Measurements from ENCODE around the gene MC1R. TPM values are rescaled to one million over a fixed set of nuclear protein-coding genes. Genes with fewer than 3 reads are reported as not detected.

The MC1R gene
- polyA plus RNA-seq, 2 of the 4 experiments (the other 2 are of a cell fraction): 7.4 to 8.0 TPM

DNA sequence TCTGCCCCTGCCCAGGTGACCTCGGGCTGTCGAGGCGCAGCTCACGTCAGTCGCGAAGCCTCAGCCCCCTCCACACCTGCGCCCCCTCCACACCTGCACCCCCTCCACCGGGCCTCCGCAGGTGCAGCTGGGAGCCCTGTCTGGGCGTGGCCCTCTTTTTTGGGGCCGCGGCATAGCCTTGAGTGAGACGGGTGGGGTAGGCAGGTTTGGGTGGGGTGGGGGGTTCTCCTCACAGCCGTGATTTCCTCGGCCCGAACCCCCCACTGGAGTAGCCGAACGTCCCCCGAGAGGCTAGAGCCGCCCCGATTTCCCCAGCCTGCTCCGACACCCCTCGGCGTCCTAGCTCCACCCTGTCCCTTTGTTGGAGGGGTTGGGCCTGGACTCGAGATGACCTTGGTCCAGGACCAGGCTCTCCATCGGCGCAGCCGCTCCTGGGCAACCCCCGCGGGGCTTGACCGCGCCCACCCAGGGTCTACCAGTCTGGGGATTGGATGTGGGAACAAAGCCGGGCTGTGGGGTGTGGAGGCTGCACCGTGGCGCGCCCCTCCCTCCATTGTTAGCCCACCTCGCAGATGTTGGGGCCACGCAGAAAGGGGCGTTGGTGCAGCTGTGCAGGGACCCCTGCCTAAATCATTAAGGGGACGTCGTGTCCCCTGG, 5.1 kb downstream of the MC1R start:
- WGBS (ENCODE audit: missing lambda C conversion rate): 19% methylated on average over 12 of the region's 41 CpGs
- Histone ChIP-seq H3K4me2 (peak overlapping the region; percentile 96), H3K9me3 (no peaks in the 10 kb centered on the region), H3K27ac (peak overlapping the region; percentile 98 to 99), H3K4me3 (peak overlapping the region; percentile 83), H3K4me1 (peaks cover 46% of the 10 kb centered on the region)
- no peak for DNase-seq (ENCODE audit: low read depth in 1 of 2, low spot score in 1 of 2)
- TF ChIP-seq HDAC2 (IDR thresholded peaks at IDR 0.05): no peak
- no peak for TF ChIP-seq EP300 (IDR thresholded peaks at IDR 0.05)
- TF ChIP-seq HEYL (CRISPR knock-in tag; IDR thresholded peaks at IDR 0.05): no peak
- no peak for TF ChIP-seq RCOR1 (IDR thresholded peaks at IDR 0.05; ENCODE audit: low read depth, low read length)
- TF ChIP-seq, protein P1, sequence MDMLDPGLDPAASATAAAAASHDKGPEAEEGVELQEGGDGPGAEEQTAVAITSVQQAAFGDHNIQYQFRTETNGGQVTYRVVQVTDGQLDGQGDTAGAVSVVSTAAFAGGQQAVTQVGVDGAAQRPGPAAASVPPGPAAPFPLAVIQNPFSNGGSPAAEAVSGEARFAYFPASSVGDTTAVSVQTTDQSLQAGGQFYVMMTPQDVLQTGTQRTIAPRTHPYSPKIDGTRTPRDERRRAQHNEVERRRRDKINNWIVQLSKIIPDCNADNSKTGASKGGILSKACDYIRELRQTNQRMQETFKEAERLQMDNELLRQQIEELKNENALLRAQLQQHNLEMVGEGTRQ (IDR thresholded peaks at IDR 0.05): no peak
- no peak for TF ChIP-seq MYC (IDR thresholded peaks at IDR 0.05; ENCODE audit: borderline replicate concordance, low read length)
- TF ChIP-seq RAD21 (conservative IDR thresholded peaks at IDR 0.05 in 1 of 2, IDR thresholded peaks at IDR 0.05 in 1 of 2): no peak
- TF ChIP-seq GATA3 (IDR thresholded peaks at IDR 0.05; ENCODE audit: borderline replicate concordance): no peak
- TF ChIP-seq, protein P2, sequence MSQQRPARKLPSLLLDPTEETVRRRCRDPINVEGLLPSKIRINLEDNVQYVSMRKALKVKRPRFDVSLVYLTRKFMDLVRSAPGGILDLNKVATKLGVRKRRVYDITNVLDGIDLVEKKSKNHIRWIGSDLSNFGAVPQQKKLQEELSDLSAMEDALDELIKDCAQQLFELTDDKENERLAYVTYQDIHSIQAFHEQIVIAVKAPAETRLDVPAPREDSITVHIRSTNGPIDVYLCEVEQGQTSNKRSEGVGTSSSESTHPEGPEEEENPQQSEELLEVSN (IDR thresholded peaks at IDR 0.05; ENCODE audit: borderline replicate concordance, low read depth): 0 out of 2 replicates have a peak, but pooled peaks have one; percentile 28
- TF ChIP-seq ZC3H11A (IDR thresholded peaks at IDR 0.05): no peak
- no peak for TF ChIP-seq NFE2L2 (conservative IDR thresholded peaks at IDR 0.05; ENCODE audit: low read length)
- TF ChIP-seq PHF8 (IDR thresholded peaks at IDR 0.05; ENCODE audit: borderline replicate concordance, low read depth): peak; percentile 34
- TF ChIP-seq CEBPB (IDR thresholded peaks at IDR 0.05): no peak
- POLR2A ChIA-PET: interaction anchor here (0.5 to 3.1 kb wide), 8 partner anchors 14 to 161 kb away, joined by 3 to 20 read pairs (median 8); partner anchors contain the start of gene TCF25
- no peak for ATAC-seq
- FAIRE-seq: no peak
- CTCF ChIA-PET: interaction anchor here (0.6 to 11.8 kb wide), 7 partner anchors 8 to 225 kb away, joined by 3 to 109 read pairs (median 3); partner anchors contain the start of gene DEF8

DNA sequence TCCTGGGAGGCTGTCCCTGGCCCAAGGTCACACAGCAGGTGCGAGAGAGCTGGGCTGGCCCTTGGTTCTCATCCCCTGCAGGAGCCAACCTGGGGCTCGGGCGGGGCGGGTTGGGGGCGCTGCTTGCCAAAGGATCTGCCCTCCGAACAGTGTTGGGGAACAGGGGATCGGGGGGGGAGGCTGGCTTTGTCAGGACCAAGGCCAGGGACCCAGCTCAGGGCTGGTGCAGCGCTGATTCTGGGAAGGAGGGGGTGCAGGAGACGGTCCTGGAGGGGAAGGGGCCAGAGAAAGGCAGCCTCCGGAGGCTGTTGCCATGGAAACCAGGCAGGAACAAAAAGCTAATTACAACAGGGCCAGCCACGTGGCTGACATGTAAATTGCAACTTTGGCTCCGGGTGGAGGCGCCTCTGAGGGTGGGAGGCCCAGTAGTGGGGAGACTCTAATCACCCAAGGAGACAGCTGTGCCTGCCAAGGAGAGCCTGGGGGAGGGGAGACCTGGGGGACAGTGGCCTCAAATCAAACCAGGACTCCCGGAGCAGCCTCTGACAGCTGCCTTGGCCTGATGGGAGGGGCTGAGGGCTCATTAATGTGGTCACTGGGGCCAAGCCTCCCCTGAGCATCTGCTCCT, 5.7 kb downstream of the MC1R start:
- no peak for TF ChIP-seq POLR2AphosphoS2 (conservative IDR thresholded peaks at IDR 0.05; ENCODE audit: low read length)
- TF ChIP-seq, protein P3, sequence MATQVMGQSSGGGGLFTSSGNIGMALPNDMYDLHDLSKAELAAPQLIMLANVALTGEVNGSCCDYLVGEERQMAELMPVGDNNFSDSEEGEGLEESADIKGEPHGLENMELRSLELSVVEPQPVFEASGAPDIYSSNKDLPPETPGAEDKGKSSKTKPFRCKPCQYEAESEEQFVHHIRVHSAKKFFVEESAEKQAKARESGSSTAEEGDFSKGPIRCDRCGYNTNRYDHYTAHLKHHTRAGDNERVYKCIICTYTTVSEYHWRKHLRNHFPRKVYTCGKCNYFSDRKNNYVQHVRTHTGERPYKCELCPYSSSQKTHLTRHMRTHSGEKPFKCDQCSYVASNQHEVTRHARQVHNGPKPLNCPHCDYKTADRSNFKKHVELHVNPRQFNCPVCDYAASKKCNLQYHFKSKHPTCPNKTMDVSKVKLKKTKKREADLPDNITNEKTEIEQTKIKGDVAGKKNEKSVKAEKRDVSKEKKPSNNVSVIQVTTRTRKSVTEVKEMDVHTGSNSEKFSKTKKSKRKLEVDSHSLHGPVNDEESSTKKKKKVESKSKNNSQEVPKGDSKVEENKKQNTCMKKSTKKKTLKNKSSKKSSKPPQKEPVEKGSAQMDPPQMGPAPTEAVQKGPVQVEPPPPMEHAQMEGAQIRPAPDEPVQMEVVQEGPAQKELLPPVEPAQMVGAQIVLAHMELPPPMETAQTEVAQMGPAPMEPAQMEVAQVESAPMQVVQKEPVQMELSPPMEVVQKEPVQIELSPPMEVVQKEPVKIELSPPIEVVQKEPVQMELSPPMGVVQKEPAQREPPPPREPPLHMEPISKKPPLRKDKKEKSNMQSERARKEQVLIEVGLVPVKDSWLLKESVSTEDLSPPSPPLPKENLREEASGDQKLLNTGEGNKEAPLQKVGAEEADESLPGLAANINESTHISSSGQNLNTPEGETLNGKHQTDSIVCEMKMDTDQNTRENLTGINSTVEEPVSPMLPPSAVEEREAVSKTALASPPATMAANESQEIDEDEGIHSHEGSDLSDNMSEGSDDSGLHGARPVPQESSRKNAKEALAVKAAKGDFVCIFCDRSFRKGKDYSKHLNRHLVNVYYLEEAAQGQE (IDR thresholded peaks at IDR 0.05): peak; percentile 78
- TF ChIP-seq, protein P4, sequence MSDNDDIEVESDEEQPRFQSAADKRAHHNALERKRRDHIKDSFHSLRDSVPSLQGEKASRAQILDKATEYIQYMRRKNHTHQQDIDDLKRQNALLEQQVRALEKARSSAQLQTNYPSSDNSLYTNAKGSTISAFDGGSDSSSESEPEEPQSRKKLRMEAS (IDR thresholded peaks at IDR 0.05): peak; percentile 62; the same call in 1 of the 2 replicates
- ATAC-seq: no peak
- Histone ChIP-seq H3K4me1 (peaks cover 40% of the 10 kb centered on the region), H3K4me2 (peak overlapping the region; percentile 96), H3K4me3 (peak overlapping the region; percentile 83), H3K27ac (peak overlapping the region; percentile 98 to 99; a peak in 4 of 6 replicates), H3K9me3 (no peaks in the 10 kb centered on the region)
- 24% methylated on average over 6 of the region's 14 CpGs for WGBS (ENCODE audit: missing lambda C conversion rate)
- ChIA-PET POLR2A (interaction anchor here (0.5 to 3.1 kb wide), 4 partner anchors 36 to 97 kb away, joined by 3 to 17 read pairs (median 8); partner anchors contain the start of gene TCF25), CTCF (interaction anchor here (0.6 to 11.8 kb wide), 8 partner anchors 9 to 226 kb away, joined by 3 to 109 read pairs (median 4); partner anchors contain the start of gene DEF8)
- DNase-seq (ENCODE audit: low read depth in 1 of 2, low spot score in 1 of 2): peak in 1 of 2 experiments; percentile 58
- FAIRE-seq: no peak

All from A549 (cell line).